Upper lobe of left lung (tissue), 4 donors: ENCODE data around the gene OR51B6.

ENCODE experiments used
- CTCF ChIP-seq, 6 experiments: fragments of 450-650 bp in 4 of 6; fragments of 200-600 bp in 2 of 6; sonication (generic) in 2 of 6; IDR thresholded peaks; one replicate each; pipeline ENCODE4 v1.5.1; 2016 to 2019; ENCODE audit warnings: antibody characterized with exemption in 6 of 6
- POLR2A ChIP-seq, 4 donors: fragments of 450-650 bp; IDR thresholded peaks; one replicate each; pipeline ENCODE4 v1.5.1; 2016 to 2017; ENCODE audit warnings: antibody characterized with exemption in 4 of 4, mild to moderate bottlenecking in 2 of 4

GRCh38 chr11:5362017-5362625, 10.8 kb downstream of the OR51B6 start:
- no peak for TF ChIP-seq CTCF (IDR thresholded peaks at IDR 0.05)
- TF ChIP-seq POLR2A (IDR thresholded peaks at IDR 0.05) = no peak
